Astrocyte (in vitro differentiated cells and primary cell): ENCODE data around the gene ARVCF. TPM values are rescaled to one million over a fixed set of nuclear protein-coding genes. Genes with fewer than 3 reads are reported as not detected.

Experiments used
- DNase-seq: peaks from one replicate; pipeline ENCODE4 v3.0.0-alpha.2; 2010; ENCODE audit warnings: low read depth
- FAIRE-seq: peaks from 2 replicates; lab custom pipeline; 2011; peaks lifted over from hg19 to GRCh38; lab: Jason Lieb, UNC
- H2AFZ ChIP-seq: 2 replicates; pipeline ENCODE4 v1.6.0; 2012; ENCODE audit warnings: low read depth, low read length, inconsistent platforms
- H3K27ac ChIP-seq: 2 replicates; pipeline ENCODE4 v1.5.1; 2011; ENCODE audit warnings: low read depth, low read length, inconsistent platforms
- H3K27me3 ChIP-seq: 2 replicates; pipeline ENCODE4 v1.6.0; 2011; ENCODE audit warnings: low read length, inconsistent platforms; ENCODE audit not compliant: insufficient read depth
- H3K36me3 ChIP-seq: 2 replicates; pipeline ENCODE4 v1.5.1; 2011; ENCODE audit warnings: low read length, inconsistent platforms; ENCODE audit not compliant: insufficient read depth
- H3K4me1 ChIP-seq: 2 replicates; pipeline ENCODE4 v1.5.1; 2011; ENCODE audit warnings: low read length, inconsistent platforms; ENCODE audit not compliant: insufficient read depth
- H3K4me2 ChIP-seq: 2 replicates; pipeline ENCODE4 v1.6.0; 2012; ENCODE audit warnings: low read length, inconsistent platforms
- H3K4me3 ChIP-seq: 2 replicates; pipeline ENCODE4 v1.5.1; 2011; ENCODE audit warnings: low read depth, mild to moderate bottlenecking, low read length, inconsistent platforms; ENCODE audit not compliant: insufficient read depth
- H3K79me2 ChIP-seq: 2 replicates; pipeline ENCODE4 v1.6.0; 2012; ENCODE audit warnings: mild to moderate bottlenecking, low read length, inconsistent platforms; ENCODE audit not compliant: insufficient read depth
- H3K9ac ChIP-seq: 2 replicates; pipeline ENCODE4 v1.6.0; 2012; ENCODE audit warnings: mild to moderate bottlenecking, low read length, inconsistent platforms
- H3K9me3 ChIP-seq: 2 replicates; pipeline ENCODE4 v1.5.1; 2012; ENCODE audit warnings: low read depth, mild to moderate bottlenecking, low read length, inconsistent platforms; ENCODE audit not compliant: insufficient read depth
- H4K20me1 ChIP-seq: 2 replicates; pipeline ENCODE4 v1.6.0; 2012; ENCODE audit warnings: low read length, inconsistent platforms; ENCODE audit not compliant: insufficient read depth
- H3K27ac Mint-ChIP-seq: one replicate; pipeline ENCODE4 v1.8.0; 2021; ENCODE audit warnings: mild to moderate bottlenecking, mixed read lengths; ENCODE audit not compliant: unreplicated experiment
- H3K27me3 Mint-ChIP-seq: one replicate; pipeline ENCODE4 v1.8.0; 2021; ENCODE audit warnings: low read depth, mixed read lengths; ENCODE audit not compliant: unreplicated experiment
- H3K36me3 Mint-ChIP-seq: one replicate; pipeline ENCODE4 v1.8.0; 2021; ENCODE audit warnings: low read depth, mixed read lengths; ENCODE audit not compliant: unreplicated experiment
- H3K4me1 Mint-ChIP-seq: one replicate; pipeline ENCODE4 v1.8.0; 2021; ENCODE audit warnings: low read depth, mixed read lengths; ENCODE audit not compliant: unreplicated experiment
- H3K4me3 Mint-ChIP-seq: one replicate; pipeline ENCODE4 v1.8.0; 2021; ENCODE audit warnings: mild to moderate bottlenecking, moderate library complexity, mixed read lengths; ENCODE audit not compliant: unreplicated experiment
- H3K9me3 Mint-ChIP-seq: one replicate; pipeline ENCODE4 v1.8.0; 2021; ENCODE audit warnings: mild to moderate bottlenecking, mixed read lengths; ENCODE audit not compliant: unreplicated experiment
- CTCF ChIP-seq: IDR thresholded peaks from 2 replicates; pipeline ENCODE4 v1.5.1; 2011; ENCODE audit warnings: low read depth, mild to moderate bottlenecking, inconsistent platforms, low read length, moderate library complexity; ENCODE audit not compliant: insufficient read depth
- EZH2 ChIP-seq: IDR thresholded peaks from 2 replicates; pipeline ENCODE4 v1.6.1; 2012; ENCODE audit warnings: mild to moderate bottlenecking, low read length, inconsistent platforms; ENCODE audit not compliant: insufficient read depth
- total RNA-seq: library from RNA; stranded (reverse); gene quantifications from 2 replicates; pipeline ENCODE4 v1.2.1, GENCODE V29; 2021

ARVCF gene
- total RNA-seq, 1 donor from 2014 or later = 17.9 TPM

GRCh38 chr22:20058989-20059770 lies 42.6 kb upstream of the ARVCF start:
- no peak overlapping the region for H3K27ac Mint-ChIP-seq
- TF ChIP-seq EZH2 = no peak
- no peak for TF ChIP-seq CTCF
- no peaks in the 10 kb centered on the region for H3K79me2 ChIP-seq
- H3K36me3 ChIP-seq = no peaks in the 10 kb centered on the region
- H3K4me1 Mint-ChIP-seq = peaks cover 7% of the 10 kb centered on the region
- H2AFZ ChIP-seq = no peak overlapping the region
- no peaks in the 10 kb centered on the region for H3K27me3 Mint-ChIP-seq
- H3K4me3 Mint-ChIP-seq = no peak overlapping the region
- H3K4me1 ChIP-seq = peaks cover 13% of the 10 kb centered on the region
- peaks cover 27% of the 10 kb centered on the region for H3K36me3 Mint-ChIP-seq
- H3K27me3 ChIP-seq = no peaks in the 10 kb centered on the region
- no peak overlapping the region for H3K4me3 ChIP-seq
- DNase-seq (no peak), FAIRE-seq (no peak)
- H3K4me2 ChIP-seq = no peak overlapping the region
- H4K20me1 ChIP-seq = peaks cover 11% of the 10 kb centered on the region
- H3K9me3 Mint-ChIP-seq = no peaks in the 10 kb centered on the region
- no peak overlapping the region for H3K27ac ChIP-seq
- no peaks in the 10 kb centered on the region for H3K9me3 ChIP-seq
- H3K9ac ChIP-seq = no peak overlapping the region

- Mint-ChIP-seq H3K36me3 (peaks cover 23% of the 10 kb centered on the region), H3K27ac (no peak overlapping the region), H3K27me3 (no peaks in the 10 kb centered on the region), H3K9me3 (no peaks in the 10 kb centered on the region), H3K4me1 (peaks cover 4% of the 10 kb centered on the region), H3K4me3 (no peak overlapping the region)
- Histone ChIP-seq H2AFZ (no peak overlapping the region), H3K36me3 (no peaks in the 10 kb centered on the region), H4K20me1 (peaks cover 11% of the 10 kb centered on the region), H3K9me3 (no peaks in the 10 kb centered on the region), H3K4me3 (no peak overlapping the region), H3K4me1 (peaks cover 10% of the 10 kb centered on the region), H3K27me3 (no peaks in the 10 kb centered on the region), H3K9ac (no peak overlapping the region), H3K4me2 (no peak overlapping the region), H3K27ac (no peak overlapping the region), H3K79me2 (no peaks in the 10 kb centered on the region)
- no peak for TF ChIP-seq CTCF
- FAIRE-seq (no peak), DNase-seq (no peak)
Measured at GRCh38 chr22:20057596-20058268, 41.1 kb upstream of the ARVCF start.
